NCI-H1436 (cell line): ENCODE measurements around the gene RPL9.
"Not testable (repeated sequence)": the region's sequence is repeated elsewhere in the genome, so short reads cannot be mapped to it uniquely, and the experiment has no call there.

Source experiments
- DNase-seq: peaks from one replicate; lab custom pipeline; 2025; lab: John Stamatoyannopoulos, UW

RPL9 gene

GRCh38 chr4:39466747-39467146 lies 8.0 kb upstream of the RPL9 start:
- DNase-seq: no peak

GRCh38 chr4:39464886-39465501 lies 6.3 kb upstream of the RPL9 start:
- DNase-seq: no peak

- not testable (repeated sequence) for DNase-seq
Measured at GRCh38 chr4:39458161-39458504, 589 bp downstream of the RPL9 start.

- DNase-seq: no peak
Measured at GRCh38 chr4:39456946-39457763, 1.6 kb downstream of the RPL9 start.

- no peak for DNase-seq
Measured at GRCh38 chr4:39455486-39455885, 3.2 kb downstream of the RPL9 start.

GRCh38 chr4:39453738-39454137 lies 5.0 kb downstream of the RPL9 start:
- DNase-seq: no peak

- no peak for DNase-seq
Measured at GRCh38 chr4:39452860-39453587, 5.7 kb downstream of the RPL9 start.

- DNase-seq: no peak
Measured at GRCh38 chr4:39452153-39452859, 6.4 kb downstream of the RPL9 start.

- no peak for DNase-seq
Measured at GRCh38 chr4:39451423-39452023, 7.2 kb downstream of the RPL9 start.

- no peak for DNase-seq
Measured at GRCh38 chr4:39450618-39451017, 8.1 kb downstream of the RPL9 start.

- DNase-seq: no peak
Measured at GRCh38 chr4:39446842-39447573, 11.7 kb downstream of the RPL9 start.

GRCh38 chr4:39446483-39446841 lies 12.3 kb downstream of the RPL9 start:
- no peak for DNase-seq

GRCh38 chr4:39442998-39443397 lies 15.7 kb downstream of the RPL9 start:
- DNase-seq: no peak

- no peak for DNase-seq
Measured at GRCh38 chr4:39441593-39441992, 17.1 kb downstream of the RPL9 start.

GRCh38 chr4:39435659-39436563 lies 22.8 kb downstream of the RPL9 start:
- DNase-seq: no peak

- no peak for DNase-seq
Measured at GRCh38 chr4:39433878-39434492, 24.7 kb downstream of the RPL9 start.

GRCh38 chr4:39429476-39430334 lies 29.0 kb downstream of the RPL9 start:
- DNase-seq: no peak

GRCh38 chr4:39427520-39428114 lies 31.1 kb downstream of the RPL9 start:
- DNase-seq: no peak

- no peak for DNase-seq
Measured at GRCh38 chr4:39426728-39427127, 32.0 kb downstream of the RPL9 start.
